ENCODE data around the gene MIX23.

Gene MIX23

GRCh38 chr3:122382888-122383666, at the start of gene MIX23:
Gene MIX23, minus strand, starts transcription at chr3:122383231. Its CDS starts 7 bp downstream, at chr3:122383224.
- DNase-seq (ENCODE audit: low spot score) = peak; percentile 92

GRCh38 chr3:122430371-122430770, 47.3 kb upstream of the MIX23 start:
- DNase-seq (ENCODE audit: low spot score) = no peak

- no peak for DNase-seq (ENCODE audit: low spot score)
These were observed 44.9 kb upstream of the MIX23 start for GRCh38 chr3:122427857-122428471.

GRCh38 chr3:122421836-122422235, 38.8 kb upstream of the MIX23 start:
- no peak for DNase-seq (ENCODE audit: low spot score)

- DNase-seq (ENCODE audit: low spot score) = no peak
These were observed 38.1 kb upstream of the MIX23 start for GRCh38 chr3:122421101-122421500.

GRCh38 chr3:122416966-122417365, 33.9 kb upstream of the MIX23 start:
- DNase-seq (ENCODE audit: low spot score) = no peak

DNA sequence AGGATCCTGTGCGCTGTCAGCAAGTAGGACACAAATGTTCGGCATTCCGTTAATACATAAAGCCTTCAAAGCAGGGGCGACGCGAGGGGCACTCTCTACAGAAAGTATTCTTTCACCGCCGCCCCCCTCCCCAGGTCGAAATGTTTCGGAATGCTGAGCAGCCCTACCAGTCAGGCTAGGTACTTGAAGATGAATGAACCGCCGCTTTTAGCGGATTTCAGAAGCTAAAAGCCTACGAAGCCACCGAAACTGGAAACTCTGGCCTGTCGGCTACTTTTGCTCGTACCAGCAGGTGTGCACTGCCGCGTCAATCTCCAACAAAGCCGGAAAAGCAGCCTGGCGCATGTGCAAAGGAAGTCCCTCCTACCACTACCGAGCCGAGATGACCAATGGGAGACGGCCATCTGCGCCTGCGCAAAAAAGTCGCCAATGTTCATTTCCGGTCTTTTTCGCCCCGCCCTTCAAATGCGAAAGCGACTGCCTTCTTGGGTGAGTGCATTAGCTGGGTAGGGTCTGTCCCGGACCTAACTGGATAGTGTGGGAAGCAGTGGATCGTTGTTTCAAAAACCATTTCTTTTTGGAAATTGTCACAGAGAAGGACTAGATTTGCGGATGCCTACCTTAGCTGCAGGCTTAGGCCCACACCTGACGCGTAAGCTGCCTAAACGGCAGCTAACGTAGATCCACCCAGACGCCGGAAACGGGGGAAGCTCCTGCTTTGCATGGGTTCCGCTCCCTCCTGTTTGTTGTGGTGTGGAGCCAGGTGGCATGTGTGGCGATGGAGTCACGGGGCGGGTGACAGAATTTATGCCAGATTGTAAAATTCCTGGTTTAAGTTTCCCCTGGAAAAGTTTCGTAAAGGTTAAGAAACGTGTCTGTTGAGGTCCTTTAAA, 33.0 kb upstream of the MIX23 start, which contains the start of gene WDR5B:
Gene WDR5B, minus strand, starts transcription at position 301 of the 893 bp plus-strand sequence. CDS start 534 bp downstream, outside the sequence.
- peak; percentile 99 for DNase-seq (ENCODE audit: low spot score)

DNA sequence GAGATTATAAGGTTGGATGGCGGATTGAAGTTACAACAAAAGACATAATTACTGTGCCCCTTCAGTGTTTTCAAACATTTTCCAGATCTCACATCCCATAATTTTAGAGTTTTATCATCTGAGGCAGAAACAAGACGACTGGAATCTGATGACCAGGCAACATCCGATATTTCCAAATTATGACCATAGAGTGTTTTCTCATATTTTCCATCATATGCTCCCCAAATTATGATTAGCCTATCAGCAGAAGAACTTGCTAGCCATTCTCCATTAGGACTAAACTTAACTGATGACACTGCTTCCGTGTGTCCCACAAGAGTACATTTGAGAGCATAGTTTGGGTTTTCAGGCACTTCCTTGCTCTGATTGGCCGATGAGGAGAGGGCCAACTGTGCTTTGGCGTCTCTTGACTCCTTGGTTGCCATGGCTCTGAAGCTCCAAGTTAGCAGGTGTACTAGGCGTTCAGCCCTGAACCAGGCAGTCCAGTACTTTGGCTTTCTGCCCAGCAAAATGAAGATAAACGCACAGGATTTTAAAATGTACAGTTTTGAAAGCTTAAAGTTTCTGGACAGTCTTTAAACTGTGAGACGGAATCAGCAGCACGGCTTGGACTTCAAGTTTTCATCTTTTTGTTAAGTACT, 32.2 kb upstream of the MIX23 start:
- peak; percentile 93 for DNase-seq (ENCODE audit: low spot score)

GRCh38 chr3:122414391-122414790, 31.4 kb upstream of the MIX23 start:
- DNase-seq (ENCODE audit: low spot score) = no peak

- DNase-seq (ENCODE audit: low spot score) = no peak
These were observed 27.6 kb upstream of the MIX23 start for GRCh38 chr3:122410639-122411038.

DNA sequence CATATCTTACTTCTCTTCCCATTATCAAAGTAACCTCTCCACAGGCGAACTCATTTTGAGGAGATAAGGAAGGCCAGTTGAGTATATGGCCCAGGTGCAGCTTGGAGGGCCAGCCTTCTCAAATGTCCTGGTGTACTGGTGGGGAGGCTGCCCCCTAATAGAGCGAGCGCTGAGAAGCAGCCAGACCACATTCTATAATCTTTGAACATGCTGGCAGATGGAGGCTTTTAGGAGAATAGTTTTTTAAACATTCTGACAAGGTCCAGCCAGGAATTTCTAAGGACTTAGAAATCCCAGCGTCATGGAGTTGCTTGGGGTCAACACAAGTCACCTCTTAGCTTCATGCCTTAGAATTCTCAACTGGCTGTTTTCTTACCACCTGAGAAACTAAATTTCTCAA, 27.1 kb upstream of the MIX23 start:
- no peak for DNase-seq (ENCODE audit: low spot score)

DNA sequence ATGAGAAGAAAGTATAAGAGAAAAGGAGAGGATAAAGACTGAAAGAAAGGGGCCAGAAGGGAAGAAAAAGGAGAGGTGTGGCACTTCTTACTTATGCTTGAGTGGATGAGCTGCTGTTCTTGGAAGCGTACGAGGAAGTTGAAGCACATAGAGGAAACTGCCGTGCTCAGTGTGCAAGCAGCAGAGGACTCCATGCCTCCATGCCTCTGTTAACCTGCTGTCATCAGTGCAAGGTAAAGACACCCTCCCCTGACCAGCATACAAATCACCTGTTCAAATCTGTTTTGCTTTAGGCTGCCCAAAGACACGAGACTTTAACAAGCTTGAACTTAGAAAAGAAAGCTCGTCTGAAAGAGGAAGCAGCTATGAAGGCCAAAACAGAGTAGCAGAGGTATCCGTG, 26.4 kb upstream of the MIX23 start:
- DNase-seq (ENCODE audit: low spot score) = no peak

- no peak for DNase-seq (ENCODE audit: low spot score)
These were observed 24.9 kb upstream of the MIX23 start for GRCh38 chr3:122407946-122408345.

- DNase-seq (ENCODE audit: low spot score) = no peak
These were observed 23.2 kb upstream of the MIX23 start for GRCh38 chr3:122406198-122406597.

DNA sequence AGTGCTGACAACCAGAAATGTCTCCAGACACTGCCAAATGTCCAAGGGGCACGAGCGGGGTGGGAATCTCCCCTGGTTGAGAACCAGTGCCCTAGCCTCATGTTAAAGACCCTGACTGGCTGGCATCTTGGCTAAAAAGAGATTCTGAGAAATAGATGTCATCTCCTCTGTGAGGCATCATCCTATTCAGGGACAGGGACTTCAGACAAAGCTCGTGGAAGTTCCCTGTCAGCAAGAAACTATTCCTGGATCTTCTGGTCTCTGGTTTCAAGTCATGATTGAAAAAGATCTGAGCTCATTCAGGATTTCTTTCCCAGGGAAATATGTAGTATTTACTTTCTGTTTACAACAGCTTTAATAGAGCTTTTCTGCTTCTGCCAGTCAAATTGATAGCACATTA, 22.0 kb upstream of the MIX23 start:
- DNase-seq (ENCODE audit: low spot score) = no peak

DNA sequence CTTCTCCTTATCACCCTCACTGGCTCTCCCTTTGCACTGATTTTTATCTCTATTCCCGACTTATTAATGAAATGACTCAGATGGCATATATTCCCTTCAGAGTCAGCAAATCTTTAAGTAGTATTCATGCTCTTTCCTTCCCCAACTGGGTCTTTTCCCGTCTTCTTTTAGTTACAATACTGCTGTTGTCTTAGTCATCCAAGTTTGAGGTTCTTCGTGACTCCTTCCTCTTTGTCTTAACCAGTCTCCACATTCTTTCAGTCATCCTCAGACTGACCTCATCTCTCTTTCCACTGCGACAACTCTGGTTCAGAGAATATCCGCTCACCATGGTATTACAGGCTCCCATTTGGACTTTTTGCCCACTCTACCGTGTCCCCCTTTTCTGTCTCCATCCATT, 20.5 kb upstream of the MIX23 start:
- no peak for DNase-seq (ENCODE audit: low spot score)

GRCh38 chr3:122398920-122399319, 15.9 kb upstream of the MIX23 start:
- no peak for DNase-seq (ENCODE audit: low spot score)

DNA sequence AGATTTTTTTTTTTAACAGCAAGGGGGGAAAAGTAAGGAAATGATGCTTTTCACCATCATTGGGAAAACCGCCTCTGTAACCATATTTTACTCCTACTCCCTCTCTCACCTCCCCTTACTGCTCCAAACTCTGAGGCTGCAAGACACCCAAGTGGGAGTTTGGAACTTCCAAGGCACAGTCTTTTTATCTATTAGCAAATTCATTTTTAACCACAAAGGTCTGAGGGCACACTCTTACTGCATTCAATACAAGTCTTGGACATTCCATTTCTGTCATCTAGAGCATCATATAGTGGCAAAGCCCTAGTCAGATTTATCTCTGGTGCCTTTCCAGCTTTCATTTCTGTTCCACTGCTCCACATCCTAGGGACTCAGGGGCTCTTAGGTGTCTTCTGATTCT, 14.2 kb upstream of the MIX23 start:
- no peak for DNase-seq (ENCODE audit: low spot score)

DNA sequence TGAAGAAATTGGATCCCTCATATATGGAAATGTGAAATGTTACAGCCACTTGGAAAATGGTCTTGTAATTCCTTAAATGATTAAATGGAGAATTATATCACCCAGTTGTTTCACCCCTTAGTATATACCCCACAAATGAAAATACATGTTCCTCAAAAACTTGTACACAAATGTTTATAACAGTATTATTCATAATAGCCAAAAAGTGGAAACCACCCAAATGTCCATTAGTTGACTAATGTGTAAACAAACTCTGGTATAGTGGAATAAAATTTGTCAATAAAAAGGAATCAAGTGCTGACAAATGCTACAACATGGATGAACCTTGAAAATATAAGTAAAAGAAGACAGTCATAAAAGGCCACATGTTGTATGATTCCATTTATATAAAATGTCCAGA, 13.5 kb upstream of the MIX23 start:
- no peak for DNase-seq (ENCODE audit: low spot score)

- no peak for DNase-seq (ENCODE audit: low spot score)
These were observed 12.6 kb upstream of the MIX23 start for GRCh38 chr3:122395582-122395981.

DNA sequence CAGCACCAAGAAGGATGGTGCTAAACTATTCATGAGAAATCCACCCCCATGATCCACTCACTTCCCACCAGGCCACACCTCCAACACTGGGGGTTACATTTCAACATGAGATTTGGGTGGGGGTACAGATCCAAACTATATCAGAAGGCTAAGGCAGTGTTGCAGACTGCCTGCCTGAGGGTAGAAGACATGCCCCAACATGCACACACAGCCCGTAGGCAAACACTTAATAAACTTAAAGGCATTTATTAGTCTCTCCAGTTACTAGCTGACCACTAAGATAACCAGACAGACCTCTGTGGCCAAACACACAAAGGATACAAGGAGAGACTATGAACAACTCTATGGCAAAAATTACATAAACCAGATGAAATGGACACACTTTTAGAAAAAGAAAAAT, 11.1 kb upstream of the MIX23 start:
- DNase-seq (ENCODE audit: low spot score) = no peak
